Vagina (tissue), 2 donors: ENCODE results near the gene PXDN.

ENCODE experiments used
- CTCF ChIP-seq, 3 experiments: fragments of 450-650 bp in 2 of 3; fragments of 200-600 bp in 1 of 3; sonication (generic) in 1 of 3; IDR thresholded peaks; one replicate each; pipeline ENCODE4 v1.5.1; 2017 to 2019; ENCODE audit warnings: antibody characterized with exemption in 3 of 3, mild to moderate bottlenecking in 2 of 3, moderate library complexity in 2 of 3
- POLR2AphosphoS5 ChIP-seq, 2 donors: sonication (generic); formaldehyde crosslinking; IDR thresholded peaks; one replicate each; pipeline ENCODE4 v1.9.0; 2017; ENCODE audit warnings: antibody characterized with exemption in 2 of 2, mild to moderate bottlenecking in 2 of 2, low read depth in 1 of 2; ENCODE audit not compliant: insufficient read depth in 1 of 2

GRCh38 chr2:1626271-1626681 lies 118.0 kb downstream of the PXDN start:
- TF ChIP-seq CTCF (IDR thresholded peaks at IDR 0.05) (no peak), POLR2AphosphoS5 (IDR thresholded peaks at IDR 0.05; ENCODE audit: insufficient read depth in 1 of 2, low read depth in 1 of 2) (no peak)
